HT1080 (cell line): ENCODE data around the gene JPT2. TPM values are rescaled to one million over a fixed set of nuclear protein-coding genes. Genes with fewer than 3 reads are reported as not detected.

Experiments used
- DNase-seq: peaks from one replicate; pipeline ENCODE4 v3.0.0-alpha.2; 2015; ENCODE audit warnings: low read depth
- polyA plus RNA-seq, 2 experiments: library from polyadenylated mRNA; depleted of rRNA; stranded (reverse); fragments of >200 nt; gene quantifications; 2 replicates each; pipeline ENCODE4 v1.2.3, GENCODE V29; 2015
- total RNA-seq: library from RNA; depleted of rRNA; stranded (reverse); fragments of >200 nt; shearing (Covaris generic); gene quantifications from 2 replicates; pipeline ENCODE4 v1.2.3, GENCODE V29; 2014; rRNA removed

JPT2 gene, protein sequence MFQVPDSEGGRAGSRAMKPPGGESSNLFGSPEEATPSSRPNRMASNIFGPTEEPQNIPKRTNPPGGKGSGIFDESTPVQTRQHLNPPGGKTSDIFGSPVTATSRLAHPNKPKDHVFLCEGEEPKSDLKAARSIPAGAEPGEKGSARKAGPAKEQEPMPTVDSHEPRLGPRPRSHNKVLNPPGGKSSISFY
- total RNA-seq = 87.1 and 111 TPM in 2 replicates
- 93.2 and 97.4 TPM in 2 replicates for polyA plus RNA-seq (2015; cell fraction: cytosol; rRNA removed)
- polyA plus RNA-seq (2015; cell fraction: nucleus; rRNA removed) = 63.7 and 71.6 TPM in 2 replicates

GRCh38 chr16:1677942-1678499, at the start of gene JPT2:
Gene JPT2 (plus strand): TSS chr16:1678279. CDS start chr16:1678313, 34 bp downstream.
- DNase-seq = peak; percentile 96

DNA sequence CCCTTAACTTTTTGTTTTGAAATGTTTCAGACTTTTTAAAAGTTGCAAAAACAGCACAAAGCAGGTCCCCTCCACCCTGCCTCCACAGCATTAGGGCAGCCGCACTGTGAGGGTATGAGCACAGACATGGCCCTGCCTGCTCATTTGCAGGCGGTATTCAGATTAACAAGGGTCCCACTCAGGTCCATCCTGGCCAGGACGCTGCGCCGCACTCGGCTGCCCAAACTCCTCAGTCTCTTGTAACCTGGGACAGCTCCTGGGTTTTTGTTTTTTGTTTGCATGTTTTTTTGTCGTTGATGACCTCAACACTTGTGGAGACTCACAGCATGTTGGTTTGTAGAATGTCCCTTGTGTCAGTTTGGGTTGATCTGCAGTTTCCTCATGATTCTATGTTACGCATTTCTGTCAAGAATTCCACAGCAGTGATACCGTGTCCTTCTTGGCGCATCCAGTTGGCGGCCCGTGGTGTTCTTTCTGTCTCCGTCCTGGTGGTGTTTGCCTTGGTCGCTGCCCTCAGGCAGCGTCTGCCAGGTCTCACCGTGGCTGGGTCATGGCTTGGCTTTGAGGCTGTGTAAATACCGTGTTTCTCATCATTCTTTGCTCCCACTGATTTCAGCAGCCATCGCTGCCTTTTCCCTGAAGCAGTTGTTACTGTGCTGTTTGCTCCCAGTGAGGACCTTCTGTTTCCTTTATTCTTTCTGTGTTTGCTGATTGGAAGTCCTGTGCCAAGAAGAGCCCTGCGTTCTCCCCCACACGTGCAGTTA, 47.4 kb upstream of the JPT2 start:
- DNase-seq = no peak

GRCh38 chr16:1631230-1631629, 46.8 kb upstream of the JPT2 start:
- no peak for DNase-seq

- DNase-seq = no peak
These were observed 46.0 kb upstream of the JPT2 start for GRCh38 chr16:1631931-1632637.

DNA sequence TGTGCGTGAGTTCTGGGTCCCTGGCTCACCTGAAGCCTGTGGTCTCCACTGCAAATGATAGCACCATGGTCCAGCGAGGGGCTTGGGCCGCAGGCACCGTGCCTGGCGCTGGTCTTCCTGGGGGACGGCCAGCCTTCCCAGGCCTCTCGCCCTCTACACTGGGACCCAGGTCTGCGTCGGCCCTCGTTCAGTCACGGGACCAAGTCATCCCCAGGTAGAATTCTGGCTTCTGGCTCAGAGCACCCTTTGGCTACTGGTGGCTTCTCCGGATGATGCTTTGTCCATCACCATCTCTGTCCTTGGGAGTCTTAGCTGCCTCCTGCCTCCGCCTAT, 45.5 kb upstream of the JPT2 start:
- no peak for DNase-seq

DNA sequence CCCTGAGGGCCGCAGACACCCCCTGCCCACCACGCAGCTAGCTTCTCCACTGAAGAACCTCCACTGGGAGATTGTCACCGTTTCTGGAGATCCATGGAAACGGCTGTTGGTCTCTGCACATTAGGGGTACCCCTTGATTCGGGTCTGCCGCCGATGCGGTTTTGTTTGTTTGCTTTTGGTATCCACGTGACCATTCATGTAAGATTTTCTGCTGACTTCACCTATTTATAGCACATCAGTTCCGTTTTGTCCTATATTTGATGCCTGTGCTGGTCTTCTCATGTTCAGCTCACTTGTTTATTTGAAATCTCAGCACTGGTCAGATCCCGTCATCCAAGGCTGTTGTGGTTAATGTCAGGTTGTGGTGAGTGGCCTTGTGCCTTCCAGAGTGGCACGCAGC, 44.8 kb upstream of the JPT2 start:
- DNase-seq = no peak

GRCh38 chr16:1634541-1634940, 43.5 kb upstream of the JPT2 start:
- no peak for DNase-seq

- DNase-seq = no peak
These were observed 43.0 kb upstream of the JPT2 start for GRCh38 chr16:1635070-1635469.

- DNase-seq = no peak
These were observed 40.6 kb upstream of the JPT2 start for GRCh38 chr16:1637526-1637925.

DNA sequence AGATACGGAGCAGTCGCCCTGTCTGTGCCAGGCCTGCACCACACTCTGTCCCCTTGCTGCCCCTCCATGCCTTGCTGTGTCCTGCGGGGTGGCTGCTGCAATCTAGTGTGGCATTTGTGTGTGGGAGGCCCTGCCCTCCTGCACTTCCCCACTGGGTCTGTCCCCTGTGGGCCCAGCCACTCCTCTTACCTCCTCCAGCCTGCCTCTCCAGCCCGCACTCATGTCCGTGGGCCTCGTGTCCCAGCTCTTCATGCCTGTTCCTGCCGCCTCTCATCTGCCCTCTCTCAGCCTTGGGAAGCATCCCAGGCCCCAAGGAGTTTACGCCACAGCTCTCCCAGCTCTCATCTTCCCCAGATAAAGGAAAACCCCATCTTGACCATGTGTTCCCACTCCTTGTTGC, 39.3 kb upstream of the JPT2 start:
- DNase-seq = no peak

- no peak for DNase-seq
These were observed 38.8 kb upstream of the JPT2 start for GRCh38 chr16:1639282-1639681.

DNA sequence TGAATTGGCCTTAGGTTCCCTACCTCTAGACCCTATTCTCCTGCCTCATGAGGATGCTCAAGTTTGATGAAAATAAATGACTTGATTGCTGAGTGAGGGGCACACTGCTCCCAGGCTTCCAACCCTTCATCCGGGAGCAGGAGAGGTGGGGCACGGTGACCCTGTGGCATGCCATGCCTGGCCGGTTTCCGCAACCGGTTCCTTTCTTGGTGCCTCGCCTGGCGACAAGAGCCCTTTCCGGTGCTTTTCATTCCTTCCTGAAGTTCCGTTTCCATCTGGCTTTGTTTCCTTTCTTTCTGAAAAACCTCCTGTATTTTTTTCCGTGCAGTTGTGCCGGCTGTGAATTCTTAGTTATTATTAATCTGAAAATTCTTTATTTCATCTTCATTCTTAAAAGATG, 38.2 kb upstream of the JPT2 start:
- no peak for DNase-seq

DNA sequence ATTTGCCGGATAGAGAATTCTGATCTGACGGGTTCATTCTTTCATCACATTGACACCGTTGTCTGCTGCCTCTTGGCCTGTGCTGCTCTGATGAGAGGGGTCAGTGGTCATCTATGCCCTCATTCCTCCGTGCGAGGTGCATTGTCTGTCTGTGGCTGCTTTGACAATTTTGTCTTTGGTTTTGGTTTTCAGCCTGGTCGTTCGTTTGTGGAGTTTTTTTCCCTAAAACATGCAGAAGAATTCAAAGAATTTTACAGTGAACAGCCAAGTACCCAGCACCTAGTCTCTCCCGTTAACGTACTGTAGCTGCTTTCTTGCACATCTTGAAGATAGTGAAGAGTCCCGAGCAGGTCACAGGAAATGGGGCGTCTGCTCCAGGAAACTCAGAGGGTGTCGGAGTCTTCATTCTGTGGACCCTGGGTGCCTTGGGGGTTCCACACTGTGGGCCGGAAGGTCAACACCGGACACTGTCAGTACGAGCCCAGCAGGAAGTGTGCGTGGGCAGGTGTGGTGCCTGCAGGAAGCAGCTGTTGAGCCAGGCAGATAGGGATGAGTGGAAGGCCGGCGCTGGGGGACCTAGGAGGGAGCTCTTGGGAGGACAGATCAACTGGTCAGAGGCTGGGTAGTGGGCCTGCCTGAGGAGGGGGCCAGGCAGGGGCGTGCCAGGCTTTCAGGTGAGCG, 37.7 kb upstream of the JPT2 start:
- no peak for DNase-seq

- DNase-seq = no peak
These were observed 36.8 kb upstream of the JPT2 start for GRCh38 chr16:1641261-1641660.

DNA sequence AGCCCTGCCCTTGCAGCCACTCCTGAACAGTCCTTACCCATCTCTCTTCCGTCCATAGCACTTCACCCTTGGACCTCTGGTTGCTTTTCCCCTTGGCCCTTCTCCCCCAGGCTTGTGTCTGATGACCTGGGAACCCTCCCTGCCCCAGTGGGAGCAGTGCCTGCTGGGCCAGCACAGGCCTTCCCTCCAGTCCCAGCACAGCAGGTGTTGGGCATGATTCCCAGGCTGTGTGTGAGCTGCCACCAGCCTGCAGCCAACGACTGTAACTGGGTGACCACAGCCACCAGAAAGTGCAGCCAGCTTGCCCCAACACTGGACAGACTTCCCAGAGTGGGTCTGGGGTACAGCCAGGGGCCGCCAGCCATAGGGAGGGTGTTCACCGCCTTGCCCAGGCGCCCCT, 35.9 kb upstream of the JPT2 start:
- no peak for DNase-seq

- no peak for DNase-seq
These were observed 35.3 kb upstream of the JPT2 start for GRCh38 chr16:1642753-1643152.

- DNase-seq = no peak
These were observed 34.6 kb upstream of the JPT2 start for GRCh38 chr16:1643521-1643920.

DNA sequence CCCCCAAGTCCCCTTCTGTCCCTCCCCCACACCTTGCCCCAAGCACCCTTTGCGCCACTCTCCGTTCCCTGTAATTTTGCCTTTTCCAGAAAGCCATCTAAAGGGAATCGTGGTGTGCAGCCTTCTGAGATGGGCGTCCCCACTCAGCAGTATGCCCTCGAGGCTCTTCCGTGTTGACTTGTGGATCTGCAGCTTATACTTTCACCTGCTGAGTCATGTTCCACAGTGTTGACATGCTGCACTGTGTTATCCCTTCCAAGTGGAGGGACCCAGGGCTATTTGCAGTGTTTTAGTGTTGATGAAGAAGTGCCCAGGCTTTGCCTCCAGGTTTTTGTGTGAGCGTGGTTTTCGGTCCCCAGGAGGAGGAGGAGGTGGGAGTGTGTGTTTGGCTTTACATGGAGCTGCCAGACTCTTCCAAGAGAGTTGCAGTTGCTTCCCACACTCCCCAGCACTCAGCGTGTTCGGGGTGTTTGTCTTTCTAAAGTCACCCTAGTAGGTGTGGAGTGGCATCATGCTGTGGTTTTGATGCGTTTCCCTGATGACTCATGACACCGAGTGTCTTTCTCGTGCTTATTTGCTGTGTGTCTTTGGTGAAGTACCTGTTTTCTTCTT, 32.1 kb upstream of the JPT2 start:
- peak; percentile 51 for DNase-seq

GRCh38 chr16:1647856-1648255, 30.2 kb upstream of the JPT2 start:
- no peak for DNase-seq

GRCh38 chr16:1650131-1650530, 27.9 kb upstream of the JPT2 start:
- DNase-seq = no peak
